Natural killer cell (primary cell): ENCODE measurements around the gene NCOR1. TPM values are rescaled to one million over a fixed set of nuclear protein-coding genes. Genes with fewer than 3 reads are reported as not detected.

Source experiments
- ATAC-seq, 3 donors: fragments of 150-1000 bp in 2 of 3; fragments of 200-7000 bp in 1 of 3; cut with Tn5 transposase; 1 replicate in 1 of 3; 2 replicates in 2 of 3; pipeline ENCODE4 v1.10.0; 2021; ENCODE audit warnings: mild to moderate bottlenecking in 2 of 3, moderate library complexity in 2 of 3
- DNase-seq, 2 donors: peaks; one replicate each; pipeline versions ENCODE4 v3.0.0 to v3.0.0-alpha.2; 2013 to 2021; ENCODE audit warnings: mixed read lengths in 1 of 2
- H3K27ac ChIP-seq: one replicate; pipeline ENCODE4 v1.5.1; 2013; ENCODE audit warnings: mild to moderate bottlenecking, low read length
- H3K27me3 ChIP-seq: one replicate; pipeline ENCODE4 v1.6.1; 2013; ENCODE audit warnings: low read length; ENCODE audit not compliant: control insufficient read depth, insufficient read depth
- H3K36me3 ChIP-seq: one replicate; pipeline ENCODE4 v1.6.1; 2013; ENCODE audit warnings: low read length; ENCODE audit not compliant: control insufficient read depth, insufficient read depth
- H3K4me1 ChIP-seq: one replicate; pipeline ENCODE4 v1.6.1; 2013; ENCODE audit warnings: low read length; ENCODE audit not compliant: control insufficient read depth, insufficient read depth
- H3K4me3 ChIP-seq: one replicate; pipeline ENCODE4 v1.5.1; 2013; ENCODE audit warnings: low read length
- H3K9me3 ChIP-seq: one replicate; pipeline ENCODE4 v1.6.1; 2013; ENCODE audit warnings: low read length; ENCODE audit not compliant: control insufficient read depth, insufficient read depth
- H3K27ac Mint-ChIP-seq, 2 donors: one replicate each; pipeline ENCODE4 v1.8.0; 2022; ENCODE audit warnings: mild to moderate bottlenecking in 2 of 2, mixed read lengths in 2 of 2, moderate library complexity in 1 of 2
- H3K27me3 Mint-ChIP-seq, 2 donors: one replicate each; pipeline ENCODE4 v1.8.0; 2022; ENCODE audit warnings: low read depth in 2 of 2, mixed read lengths in 2 of 2
- H3K36me3 Mint-ChIP-seq: one replicate; pipeline ENCODE4 v1.8.0; 2022; ENCODE audit warnings: mixed read lengths
- H3K4me1 Mint-ChIP-seq, 2 donors: one replicate each; pipeline ENCODE4 v1.8.0; 2022; ENCODE audit warnings: mixed read lengths in 2 of 2
- H3K4me3 Mint-ChIP-seq: one replicate; pipeline ENCODE4 v1.8.0; 2022; ENCODE audit warnings: mild to moderate bottlenecking, moderate library complexity, mixed read lengths
- H3K9me3 Mint-ChIP-seq, 2 donors: one replicate each; pipeline ENCODE4 v1.8.0; 2022; ENCODE audit warnings: mixed read lengths in 2 of 2
- CTCF ChIP-seq: fragments of 200-600 bp; IDR thresholded peaks from one replicate; pipeline ENCODE4 v1.8.0; 2022; ENCODE audit warnings: antibody characterized with exemption
- WGBS: methylation state at CpG from one replicate; pipeline ENCODE4 v1.1.7; 2013; ENCODE audit warnings: missing lambda C conversion rate; ENCODE audit not compliant: insufficient coverage; 5-methylcytosine and 5-hydroxymethylcytosine counted together
- intact Hi-C: fragments of 100-400 bp; cut with micrococcal nuclease; formaldehyde crosslinking; loops from one replicate; pipeline ENCODE4 v1.14.2; 2022
- total RNA-seq, 4 donors: library from RNA; stranded (reverse); fragments of 120-200 nt in 1 of 4; gene quantifications; one replicate each; pipeline versions ENCODE4 v1.2.3 to v1.2.4, GENCODE V29; 2013 to 2022

NCOR1 gene
- total RNA-seq, 3 donors from 2014 or later (not counting 1 experiment from before 2014, with no cell fraction given) = 195 to 238 (median 238) TPM

GRCh38 chr17:16072031-16072430 is 143.3 kb downstream of the NCOR1 start:
- peaks cover 17% of the 10 kb centered on the region for H3K36me3 Mint-ChIP-seq
- peaks cover 87% of the 10 kb centered on the region for H3K36me3 ChIP-seq
- no peaks in the 10 kb centered on the region for H3K4me1 ChIP-seq
- DNase-seq = no peak
- no peak overlapping the region for H3K27ac ChIP-seq
- no peaks in the 10 kb centered on the region for H3K27me3 ChIP-seq
- H3K4me1 Mint-ChIP-seq = peaks cover 0 to 12% of the 10 kb centered on the region in 2 donors
- H3K27me3 Mint-ChIP-seq = no peaks in the 10 kb centered on the region
- no peak overlapping the region for H3K4me3 Mint-ChIP-seq
- no peaks in the 10 kb centered on the region for H3K9me3 Mint-ChIP-seq
- TF ChIP-seq CTCF = no peak
- no CpG with 5 or more reads among the region's 1 CpG for WGBS
- ATAC-seq = no peak
- intact Hi-C loops = no loop called here
- no peak overlapping the region for H3K4me3 ChIP-seq
- no peak overlapping the region for H3K27ac Mint-ChIP-seq
- H3K9me3 ChIP-seq = no peaks in the 10 kb centered on the region

- no peaks in the 10 kb centered on the region for H3K4me1 Mint-ChIP-seq
- intact Hi-C loops = no loop called here
- Histone ChIP-seq H3K4me3 (no peak overlapping the region), H3K4me1 (no peaks in the 10 kb centered on the region), H3K9me3 (no peaks in the 10 kb centered on the region), H3K27ac (no peak overlapping the region), H3K36me3 (peaks cover 82% of the 10 kb centered on the region), H3K27me3 (no peaks in the 10 kb centered on the region)
- no peak for ATAC-seq
- H3K9me3 Mint-ChIP-seq = no peaks in the 10 kb centered on the region
- H3K4me3 Mint-ChIP-seq = no peak overlapping the region
- H3K27me3 Mint-ChIP-seq = no peaks in the 10 kb centered on the region
- DNase-seq = no peak
- TF ChIP-seq CTCF = no peak
- H3K27ac Mint-ChIP-seq = no peak overlapping the region
- peaks cover 17% of the 10 kb centered on the region for H3K36me3 Mint-ChIP-seq
Measured at GRCh38 chr17:16068323-16068722, 147.0 kb downstream of the NCOR1 start.

- 100% methylated on average over 2 of the region's 4 CpGs for WGBS
Measured at GRCh38 chr17:16066125-16066524, 149.2 kb downstream of the NCOR1 start.

More at GRCh38 chr17:16066125-16066524, 149.2 kb downstream of the NCOR1 start:
- no peak for DNase-seq
- Mint-ChIP-seq H3K27ac (peak overlapping the region; percentile 23 to 25), H3K27me3 (no peaks in the 10 kb centered on the region), H3K9me3 (no peaks in the 10 kb centered on the region), H3K4me1 (peaks cover 0 to 8% of the 10 kb centered on the region in 2 donors), H3K4me3 (no peak overlapping the region), H3K36me3 (peaks cover 28% of the 10 kb centered on the region)
- Histone ChIP-seq H3K27me3 (no peaks in the 10 kb centered on the region), H3K4me1 (no peaks in the 10 kb centered on the region), H3K36me3 (peaks cover 83% of the 10 kb centered on the region), H3K9me3 (no peaks in the 10 kb centered on the region), H3K4me3 (no peak overlapping the region), H3K27ac (no peak overlapping the region)
- intact Hi-C loops = no loop called here
- no peak for ATAC-seq
- no peak for TF ChIP-seq CTCF
